Testis (tissue), 2 donors: ENCODE data around the gene THRAP3.

Experiments
- POLR2A ChIP-seq: fragments of 450-650 bp; IDR thresholded peaks from one replicate; pipeline ENCODE4 v1.6.1; 2017; ENCODE audit warnings: antibody characterized with exemption, mild to moderate bottlenecking, moderate library complexity
- TF ChIP-seq, protein P1 (sequence below), 3 experiments: fragments of 450-650 bp in 2 of 3; fragments of 200-600 bp in 1 of 3; sonication (generic) in 1 of 3; IDR thresholded peaks; one replicate each; pipeline ENCODE4 v1.5.1; 2016 to 2019; ENCODE audit warnings: antibody characterized with exemption in 3 of 3, mild to moderate bottlenecking in 2 of 3, moderate library complexity in 1 of 3

DNA sequence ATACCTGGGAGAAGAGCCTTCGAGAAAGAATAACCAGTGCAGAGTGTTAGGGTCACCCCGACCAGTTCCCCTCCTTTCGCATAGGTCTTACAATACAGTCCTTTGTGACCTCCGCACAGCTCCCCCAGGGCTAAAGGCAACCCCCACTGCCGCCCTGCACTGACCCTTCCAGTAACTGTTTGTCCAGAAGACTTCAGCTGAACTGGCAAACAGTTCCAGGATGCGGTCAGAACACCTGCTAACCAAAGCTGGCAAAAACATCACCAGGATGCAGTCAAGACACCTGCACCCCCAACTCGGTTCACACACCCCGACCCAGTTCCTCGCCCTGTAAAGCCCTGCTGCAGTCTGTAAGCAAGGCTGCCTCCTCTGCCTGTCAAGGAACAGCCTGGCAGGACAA lies 105.6 kb downstream of the THRAP3 start:
- TF ChIP-seq, protein P1, sequence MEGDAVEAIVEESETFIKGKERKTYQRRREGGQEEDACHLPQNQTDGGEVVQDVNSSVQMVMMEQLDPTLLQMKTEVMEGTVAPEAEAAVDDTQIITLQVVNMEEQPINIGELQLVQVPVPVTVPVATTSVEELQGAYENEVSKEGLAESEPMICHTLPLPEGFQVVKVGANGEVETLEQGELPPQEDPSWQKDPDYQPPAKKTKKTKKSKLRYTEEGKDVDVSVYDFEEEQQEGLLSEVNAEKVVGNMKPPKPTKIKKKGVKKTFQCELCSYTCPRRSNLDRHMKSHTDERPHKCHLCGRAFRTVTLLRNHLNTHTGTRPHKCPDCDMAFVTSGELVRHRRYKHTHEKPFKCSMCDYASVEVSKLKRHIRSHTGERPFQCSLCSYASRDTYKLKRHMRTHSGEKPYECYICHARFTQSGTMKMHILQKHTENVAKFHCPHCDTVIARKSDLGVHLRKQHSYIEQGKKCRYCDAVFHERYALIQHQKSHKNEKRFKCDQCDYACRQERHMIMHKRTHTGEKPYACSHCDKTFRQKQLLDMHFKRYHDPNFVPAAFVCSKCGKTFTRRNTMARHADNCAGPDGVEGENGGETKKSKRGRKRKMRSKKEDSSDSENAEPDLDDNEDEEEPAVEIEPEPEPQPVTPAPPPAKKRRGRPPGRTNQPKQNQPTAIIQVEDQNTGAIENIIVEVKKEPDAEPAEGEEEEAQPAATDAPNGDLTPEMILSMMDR (IDR thresholded peaks at IDR 0.05) = no peak
- no peak for TF ChIP-seq POLR2A
